Stomach (tissue), 4 donors: ENCODE measurements around the gene BPHL.

Experiments
- CTCF ChIP-seq, 7 experiments: fragments of 450-650 bp in 4 of 7; fragments of 200-600 bp in 3 of 7; sonication (generic) in 3 of 7; IDR thresholded peaks; one replicate each; pipeline ENCODE4 v1.5.1; 2016 to 2019; ENCODE audit warnings: antibody characterized with exemption in 7 of 7, control low read depth in 2 of 7, mild to moderate bottlenecking in 1 of 7
- POLR2A ChIP-seq, 4 donors: fragments of 450-650 bp; IDR thresholded peaks; one replicate each; pipeline ENCODE4 v1.6.1; 2016; ENCODE audit warnings: antibody characterized with exemption in 4 of 4, control low read depth in 2 of 4, mild to moderate bottlenecking in 1 of 4, moderate library complexity in 1 of 4
- POLR2AphosphoS5 ChIP-seq, 3 donors: sonication (generic); formaldehyde crosslinking; IDR thresholded peaks; one replicate each; pipeline ENCODE4 v1.6.1; 2016; ENCODE audit warnings: antibody characterized with exemption in 3 of 3

DNA sequence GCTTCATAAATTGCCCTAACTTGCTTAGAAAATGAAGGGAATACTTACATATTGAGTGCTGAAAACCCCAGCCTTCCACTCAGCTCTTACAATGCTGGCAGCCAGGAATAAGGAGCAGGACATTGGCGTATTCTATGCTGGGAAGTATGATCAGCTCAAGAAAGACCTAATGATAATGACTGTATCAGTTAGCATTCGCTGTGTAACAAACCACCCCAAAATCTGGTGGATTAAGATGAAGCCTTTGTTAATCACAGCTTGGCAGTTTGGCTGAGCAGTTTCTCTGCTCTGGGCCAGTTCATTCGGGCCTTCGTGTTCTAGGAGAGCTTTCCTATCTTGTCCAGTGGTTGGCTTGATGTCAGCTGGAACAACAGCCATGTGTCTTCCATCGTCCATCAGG is 72.3 kb downstream of the BPHL start:
- TF ChIP-seq CTCF (IDR thresholded peaks at IDR 0.05) (no peak), POLR2A (IDR thresholded peaks at IDR 0.05) (no peak), POLR2AphosphoS5 (IDR thresholded peaks at IDR 0.05) (no peak)
